Measurements from ENCODE around the gene MCTP1.
"Not testable (repeated sequence)": the region's sequence is repeated elsewhere in the genome, so short reads cannot be mapped to it uniquely, and the experiment has no call there.

The MCTP1 gene

DNA sequence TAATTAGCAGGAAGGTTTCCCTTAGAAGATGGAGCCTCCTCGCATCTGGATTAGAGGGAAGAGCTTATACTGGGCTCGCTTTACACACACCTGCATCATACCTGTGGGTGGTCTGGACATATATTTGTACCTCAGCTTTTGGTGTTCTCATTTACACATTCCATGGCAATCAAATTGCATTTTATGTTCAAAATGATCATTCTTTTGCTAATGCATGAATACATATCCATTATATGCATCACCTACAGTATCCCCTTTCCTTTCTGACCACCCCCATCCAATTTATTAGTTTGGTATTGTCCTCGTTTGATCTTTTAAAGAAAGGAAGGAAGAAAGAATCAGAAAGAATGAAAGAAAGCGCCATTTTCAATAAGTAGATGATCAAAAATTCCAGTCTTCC is 415.0 kb downstream of the MCTP1 start:
- no peak for DNase-seq (ENCODE audit: low read depth)

DNA sequence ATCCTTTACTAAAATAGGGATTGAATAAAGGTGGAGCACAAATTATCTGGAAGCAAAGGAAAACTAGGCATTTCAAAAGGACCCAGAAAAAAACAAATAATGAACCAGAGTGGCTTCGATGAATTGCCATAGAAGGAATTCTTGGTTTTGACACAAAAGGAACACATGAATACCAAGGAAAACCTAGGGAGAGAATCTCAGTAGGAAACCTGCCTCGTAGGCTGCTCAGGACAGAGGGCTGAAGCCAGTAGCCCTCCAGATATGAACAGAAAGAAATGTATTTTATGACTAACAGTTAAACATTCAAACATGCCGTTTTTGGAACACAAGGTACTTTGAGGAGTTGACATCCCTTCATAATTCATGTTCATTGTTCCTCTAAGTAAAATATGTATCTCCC is 420.9 kb downstream of the MCTP1 start:
- no peak for DNase-seq (ENCODE audit: low read depth)

GRCh38 chr5:94857111-94857510 is 427.8 kb downstream of the MCTP1 start:
- DNase-seq (ENCODE audit: low read depth) = no peak

- DNase-seq (ENCODE audit: low read depth) = no peak
Observed at GRCh38 chr5:94856257-94856800, 428.6 kb downstream of the MCTP1 start.

DNA sequence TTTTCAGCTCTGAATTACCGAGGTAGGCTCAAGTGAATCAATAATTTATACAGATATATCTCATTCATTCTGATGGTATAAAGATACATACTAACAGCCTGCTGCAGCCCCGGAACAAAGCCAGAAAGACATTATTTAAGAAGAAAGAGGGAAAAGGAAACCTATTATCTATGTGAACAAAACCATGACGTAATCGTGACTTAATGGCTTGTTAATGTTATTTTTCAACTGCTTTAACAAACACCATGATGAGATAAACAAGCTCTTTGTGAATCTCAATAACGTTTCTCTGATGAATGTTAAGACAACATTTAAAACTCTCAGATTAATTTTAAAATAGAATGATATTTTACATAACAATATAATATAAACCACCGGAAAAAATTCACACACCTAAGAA is 429.4 kb downstream of the MCTP1 start:
- DNase-seq (ENCODE audit: low read depth) = no peak

DNA sequence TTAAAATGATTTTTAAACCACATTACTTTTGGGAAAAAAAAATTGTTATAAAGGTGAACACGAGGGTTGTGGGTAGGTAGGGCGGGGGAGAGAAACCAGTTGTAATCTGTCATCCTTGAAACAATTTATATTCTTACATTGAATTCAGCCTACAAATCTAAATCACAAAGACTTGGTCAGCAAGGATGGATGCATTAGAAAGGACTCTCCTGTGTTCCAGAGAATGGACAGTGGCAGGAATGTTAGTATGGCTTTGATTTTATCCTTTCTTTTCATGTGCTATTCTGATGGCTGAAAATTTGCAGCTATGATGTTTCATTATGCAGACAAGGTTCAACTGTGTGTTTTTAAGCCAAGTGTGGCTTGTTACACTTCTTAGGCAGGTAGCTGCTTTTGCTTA is 431.8 kb downstream of the MCTP1 start:
- DNase-seq (ENCODE audit: low read depth) = no peak

DNA sequence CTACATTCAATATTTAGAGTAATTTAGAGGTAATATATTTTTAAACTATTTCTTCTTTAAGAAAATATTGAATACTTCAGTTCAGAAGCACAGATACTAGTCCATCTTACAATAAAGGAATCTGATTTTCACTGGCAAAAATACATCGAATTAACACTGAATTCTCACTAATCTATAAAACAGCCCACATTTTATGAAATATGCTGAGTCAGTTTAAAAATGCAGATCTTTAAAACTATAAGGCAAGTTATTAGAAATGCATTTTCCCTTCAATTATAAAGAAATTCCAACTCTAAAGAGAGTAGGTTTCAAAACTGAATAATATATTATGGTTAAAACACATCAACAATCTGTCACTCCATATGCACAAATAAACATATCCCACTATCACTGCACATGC is 433.9 kb downstream of the MCTP1 start:
- DNase-seq (ENCODE audit: low read depth) = no peak

DNA sequence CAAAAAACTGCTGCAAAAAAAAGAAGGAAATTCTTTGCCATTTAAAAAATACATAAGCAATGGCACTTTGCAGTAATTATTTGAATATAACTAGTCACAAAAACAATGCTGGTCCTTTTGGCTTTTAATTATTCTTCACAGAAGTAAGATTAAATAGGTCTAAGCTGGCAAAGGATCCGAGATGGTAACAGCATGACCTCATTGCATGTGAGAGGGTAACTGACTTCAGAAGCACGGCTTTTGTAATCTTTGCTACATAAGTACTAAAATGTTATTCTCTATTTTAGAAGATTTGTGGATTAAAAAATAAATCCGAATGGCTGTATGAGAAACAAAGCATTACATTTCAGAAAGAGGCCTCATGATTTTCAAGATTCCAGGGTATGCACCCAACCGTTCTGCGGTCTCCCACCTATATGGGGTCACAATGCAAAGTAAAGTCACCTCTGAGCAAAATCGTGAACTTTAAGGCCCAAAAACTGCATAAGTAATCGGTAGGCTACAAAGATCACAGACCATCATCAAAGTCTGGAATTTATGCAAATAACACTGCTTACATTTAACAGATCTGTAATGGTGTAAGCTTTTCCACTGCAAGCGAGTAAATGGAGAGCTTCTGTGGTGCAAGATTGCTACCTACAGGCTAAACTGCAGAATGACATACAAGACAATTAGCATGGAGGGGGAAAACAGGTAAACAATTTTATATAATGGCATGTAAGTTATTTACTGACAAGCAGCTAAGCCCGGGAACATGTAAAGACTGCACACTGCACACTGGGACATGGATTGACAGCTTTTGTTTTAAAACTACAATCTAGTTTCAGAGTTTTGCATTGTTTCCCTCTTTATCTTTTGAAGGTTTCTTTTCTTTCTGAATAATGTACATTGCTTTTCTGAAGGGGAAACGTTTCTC is 434.8 kb downstream of the MCTP1 start:
- no peak for DNase-seq (ENCODE audit: low read depth)

GRCh38 chr5:94849324-94849723 is 435.6 kb downstream of the MCTP1 start:
- DNase-seq (ENCODE audit: low read depth) = no peak

GRCh38 chr5:94847726-94848125 is 437.2 kb downstream of the MCTP1 start:
- DNase-seq (ENCODE audit: low read depth) = no peak

DNA sequence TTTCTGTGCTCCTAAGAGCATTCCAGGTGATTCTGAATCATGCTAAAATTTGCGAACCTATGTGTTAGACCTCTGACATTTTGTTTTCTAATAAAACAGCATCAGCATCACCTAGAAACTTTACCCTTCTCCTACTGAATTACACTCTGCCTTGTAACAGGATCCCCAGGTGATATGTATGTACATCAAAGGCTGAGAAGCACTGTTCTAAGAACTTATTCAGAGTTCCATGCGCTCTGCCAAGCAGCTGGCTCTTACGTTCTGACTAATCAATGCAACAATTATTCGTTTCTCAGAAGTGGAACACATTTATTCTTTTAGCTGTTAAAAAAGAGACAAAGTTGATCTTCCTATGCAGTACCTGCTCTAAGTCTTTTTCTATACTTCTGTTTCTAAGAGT is 437.9 kb downstream of the MCTP1 start:
- no peak for DNase-seq (ENCODE audit: low read depth)

DNA sequence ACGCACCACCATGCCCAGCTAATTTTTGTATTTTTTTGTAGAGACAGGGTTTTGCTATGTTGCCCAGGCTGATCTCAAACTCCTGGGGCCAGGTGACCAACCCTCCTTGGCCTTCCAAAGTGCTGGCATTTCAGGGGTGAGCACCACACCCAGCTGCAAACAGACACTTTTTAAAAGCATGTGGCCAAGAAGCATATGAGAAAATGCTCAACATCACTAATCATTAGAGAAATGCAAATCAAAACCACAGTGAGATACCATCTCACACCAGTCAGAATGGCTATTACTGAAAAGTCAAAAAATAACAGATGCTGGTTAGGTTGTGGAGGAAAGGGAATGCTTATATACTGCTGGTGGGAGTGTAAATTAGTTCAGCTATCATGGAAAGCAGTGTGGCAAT is 439.2 kb downstream of the MCTP1 start:
- not testable (repeated sequence) for DNase-seq (ENCODE audit: low read depth)

DNA sequence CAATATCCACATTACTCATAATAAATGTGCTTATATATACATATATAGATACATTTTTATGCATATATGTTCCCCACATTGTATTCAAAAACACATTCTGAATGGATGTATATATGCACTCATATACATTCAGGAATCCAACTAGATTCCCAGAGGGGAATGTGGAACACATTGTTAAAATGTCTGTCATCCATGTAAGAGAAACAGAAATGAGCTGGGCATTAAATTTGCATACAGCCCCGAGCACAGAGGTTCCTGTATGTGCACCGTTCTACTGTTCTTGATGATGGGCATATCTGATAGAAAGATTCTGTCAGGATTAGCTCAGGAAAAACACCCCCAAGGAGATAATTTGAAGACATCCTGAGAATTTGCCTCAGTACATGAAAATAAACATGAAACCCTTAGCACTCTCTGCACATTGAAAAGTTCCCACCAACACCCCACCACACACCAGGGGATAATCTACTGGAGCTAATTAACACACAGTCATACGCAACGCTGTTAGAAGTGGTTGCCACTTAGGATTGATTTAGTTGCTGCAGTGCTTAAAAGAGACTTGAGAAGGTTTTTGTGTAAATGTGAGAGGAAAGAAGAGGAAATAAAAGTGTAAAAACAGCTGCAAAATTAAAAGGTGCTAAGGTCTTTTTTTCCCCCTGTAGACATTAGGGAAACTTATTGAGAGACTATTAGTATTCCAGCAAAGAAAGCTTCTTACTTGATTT is 443.1 kb downstream of the MCTP1 start:
- no peak for DNase-seq (ENCODE audit: low read depth)

GRCh38 chr5:94833851-94834250 is 451.0 kb downstream of the MCTP1 start:
- no peak for DNase-seq (ENCODE audit: low read depth)

DNA sequence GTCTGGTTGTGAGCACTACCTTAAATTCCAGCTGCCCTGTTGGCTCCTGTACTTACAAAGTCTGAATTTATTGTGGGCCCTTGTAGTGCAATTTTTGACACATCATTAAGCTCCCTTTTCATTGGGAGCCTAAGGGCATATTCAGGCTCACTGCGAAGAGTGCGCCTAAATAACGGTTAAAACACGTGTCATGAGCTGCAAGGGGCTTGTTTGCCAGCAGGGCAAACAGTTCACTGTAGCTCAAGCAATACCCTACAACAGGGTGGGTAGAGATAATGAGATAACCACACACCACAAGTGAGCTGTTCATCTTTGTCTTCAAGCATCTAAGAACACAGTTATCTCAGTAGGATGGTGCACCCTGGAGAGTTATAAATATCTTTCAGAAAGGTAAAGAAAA is 452.2 kb downstream of the MCTP1 start:
- DNase-seq (ENCODE audit: low read depth) = no peak

GRCh38 chr5:94830520-94830919 is 454.4 kb downstream of the MCTP1 start:
- no peak for DNase-seq (ENCODE audit: low read depth)

DNA sequence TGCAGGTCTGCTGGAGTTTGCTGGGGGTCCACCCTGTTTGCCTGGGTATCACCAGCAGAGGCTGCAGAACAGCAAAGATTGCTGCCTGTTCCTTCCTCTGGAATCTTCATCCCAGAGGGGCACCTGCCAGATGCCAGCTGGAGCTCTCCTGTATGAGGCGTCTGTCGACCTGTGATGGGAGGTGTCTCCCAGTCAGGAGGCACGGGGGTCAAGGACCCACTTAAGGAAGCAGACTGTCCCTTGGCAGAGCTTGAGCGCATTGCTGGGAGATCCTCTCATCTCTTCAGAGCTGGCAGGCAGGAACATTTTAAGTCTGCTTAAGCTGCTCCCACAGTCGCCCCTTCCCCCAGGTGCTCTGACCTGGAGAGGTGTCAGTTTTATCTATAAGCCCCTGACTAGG is 456.7 kb downstream of the MCTP1 start:
- not testable (repeated sequence) for DNase-seq (ENCODE audit: low read depth)

- no peak for DNase-seq (ENCODE audit: low read depth)
Observed at GRCh38 chr5:94820488-94820887, 464.4 kb downstream of the MCTP1 start.

GRCh38 chr5:94818904-94819303 is 466.0 kb downstream of the MCTP1 start:
- DNase-seq (ENCODE audit: low read depth) = no peak

GRCh38 chr5:94815313-94816039 is 469.4 kb downstream of the MCTP1 start:
- no peak for DNase-seq (ENCODE audit: low read depth)

- no peak for DNase-seq (ENCODE audit: low read depth)
Observed at GRCh38 chr5:94812232-94812631, 472.7 kb downstream of the MCTP1 start.

DNA sequence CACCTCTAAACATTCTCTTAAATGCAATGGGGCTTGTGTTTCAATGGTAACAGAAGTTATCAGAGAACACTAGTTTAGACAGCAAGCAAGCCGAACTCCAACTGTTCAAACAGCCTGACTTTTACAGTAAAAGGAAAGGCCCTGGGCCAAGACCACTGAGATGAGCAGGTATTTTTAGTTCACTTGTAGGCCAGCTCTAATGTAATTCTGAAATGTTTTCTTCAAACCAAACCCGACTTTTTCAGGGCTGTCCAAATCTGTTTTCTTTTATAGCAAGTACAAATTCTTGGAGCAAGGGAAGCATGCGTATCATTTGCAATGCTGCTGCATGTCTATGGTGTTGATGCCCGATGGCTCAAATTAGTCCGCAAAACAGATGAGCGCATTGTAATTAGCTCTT is 473.6 kb downstream of the MCTP1 start:
- no peak for DNase-seq (ENCODE audit: low read depth)
